Fibroblast of lung (primary cell): Measurements from ENCODE around the gene PAX2. TPM values are rescaled to one million over a fixed set of nuclear protein-coding genes. Genes with fewer than 3 reads are reported as not detected.
A peak's percentile ranks its signal among the peaks of the same experiment; 100 is the strongest.

Experiments
- DNase-seq, 2 donors: peaks; one replicate each; pipeline versions ENCODE4 v3.0.0 to v3.0.0-alpha.2; 2010; ENCODE audit warnings: low read depth in 2 of 2
- H2AFZ ChIP-seq: 2 replicates; pipeline ENCODE4 v1.5.1; 2012; ENCODE audit warnings: low read length, control low read depth, inconsistent platforms
- H3K27ac ChIP-seq: 2 replicates; pipeline ENCODE4 v1.5.1; 2011; ENCODE audit warnings: low read length, control low read depth; ENCODE audit not compliant: insufficient read depth
- H3K27me3 ChIP-seq: 2 replicates; pipeline ENCODE4 v1.5.1; 2011; ENCODE audit warnings: mild to moderate bottlenecking, low read length; ENCODE audit not compliant: control insufficient read depth, insufficient read depth
- H3K36me3 ChIP-seq: 2 replicates; pipeline ENCODE4 v1.5.1; 2011; ENCODE audit warnings: low read length; ENCODE audit not compliant: control insufficient read depth, insufficient read depth
- H3K4me1 ChIP-seq: 2 replicates; pipeline ENCODE4 v1.5.1; 2011; ENCODE audit warnings: low read length; ENCODE audit not compliant: control insufficient read depth, insufficient read depth; ENCODE audit errors: extremely low read depth
- H3K4me2 ChIP-seq: 2 replicates; pipeline ENCODE4 v1.5.1; 2011; ENCODE audit warnings: low read length, control low read depth; ENCODE audit not compliant: insufficient read depth; ENCODE audit errors: extremely low read depth
- H3K4me3 ChIP-seq, 4 experiments: fragments of 200-600 bp in 1 of 4; sonication (generic) in 1 of 4; replicated peaks in 1 of 4; 2 replicates each; pipeline ENCODE4 v1.5.1; 2011 to 2016; ENCODE audit warnings: low read length in 4 of 4, low read depth in 3 of 4, mild to moderate bottlenecking in 3 of 4, control low read depth in 2 of 4, inconsistent platforms in 1 of 4, mixed read lengths in 1 of 4; ENCODE audit not compliant: insufficient read depth in 1 of 4; ENCODE audit errors: control extremely low read depth in 1 of 4
- H3K79me2 ChIP-seq: 2 replicates; pipeline ENCODE4 v1.5.1; 2012; ENCODE audit warnings: mild to moderate bottlenecking, low read length, inconsistent platforms; ENCODE audit not compliant: control insufficient read depth, insufficient read depth
- H3K9ac ChIP-seq: 2 replicates; pipeline ENCODE4 v1.5.1; 2011; ENCODE audit warnings: mild to moderate bottlenecking, low read length, control low read depth; ENCODE audit not compliant: insufficient read depth
- H3K9me3 ChIP-seq: 2 replicates; pipeline ENCODE4 v1.5.1; 2012; ENCODE audit warnings: low read depth, low read length; ENCODE audit not compliant: control insufficient read depth, insufficient read depth
- H4K20me1 ChIP-seq: 2 replicates; pipeline ENCODE4 v1.5.1; 2011; ENCODE audit warnings: low read length; ENCODE audit not compliant: control insufficient read depth, insufficient read depth; ENCODE audit errors: extremely low read depth
- CTCF ChIP-seq, 2 donors: IDR thresholded peaks in 1 of 2; conservative IDR thresholded peaks in 1 of 2; 1 replicate in 1 of 2; 2 replicates in 1 of 2; pipeline ENCODE4 v1.5.1; 2011 to 2012; ENCODE audit warnings: low read length in 2 of 2, control low read depth in 1 of 2, inconsistent platforms in 1 of 2, low read depth in 1 of 2, mild to moderate bottlenecking in 1 of 2
- EZH2 ChIP-seq: IDR thresholded peaks from 2 replicates; pipeline ENCODE4 v1.5.1; 2012; ENCODE audit warnings: low read length, control low read depth, mild to moderate bottlenecking; ENCODE audit errors: missing control alignments
- polyA plus RNA-seq, 2 donors: library from polyadenylated mRNA; depleted of rRNA in 1 of 2; stranded (reverse) in 1 of 2; unstranded in 1 of 2; fragments of >200 nt; gene quantifications; 2 replicates each; pipeline ENCODE4 v1.2.1, GENCODE V29; 2011 to 2012; ENCODE audit warnings: missing spikeins in 1 of 2
- total RNA-seq: library from RNA; depleted of rRNA; stranded (reverse); fragments of >200 nt; gene quantifications from 2 replicates; pipeline ENCODE4 v1.2.1, GENCODE V29; 2014

Gene PAX2
- total and polyA plus RNA-seq, 2 donors (not counting 1 experiment from before 2014, with no cell fraction given): not detected

- Histone ChIP-seq H3K4me2 (no peak overlapping the region), H3K36me3 (no peaks in the 10 kb centered on the region), H4K20me1 (no peaks in the 10 kb centered on the region), H3K4me1 (no peaks in the 10 kb centered on the region), H3K27ac (no peak overlapping the region), H3K9ac (no peak overlapping the region), H3K9me3 (no peaks in the 10 kb centered on the region), H2AFZ (no peak overlapping the region), H3K79me2 (no peaks in the 10 kb centered on the region), H3K27me3 (peaks cover 22% of the 10 kb centered on the region), H3K4me3 (no peak overlapping the region)
- no peak for DNase-seq
- TF ChIP-seq CTCF (conservative IDR thresholded peaks at IDR 0.05 in 1 of 2, IDR thresholded peaks at IDR 0.05 in 1 of 2; ENCODE audit: low read depth in 1 of 2, low read length in 2 of 2) (no peak), EZH2 (no peak)
These were observed 124.0 kb downstream of the PAX2 start for GRCh38 chr10:100869399-100869798.

GRCh38 chr10:100872034-100872791 is 126.8 kb downstream of the PAX2 start:
- no peak overlapping the region for H3K4me3 ChIP-seq
- TF ChIP-seq EZH2 (no peak), CTCF (conservative IDR thresholded peaks at IDR 0.05 in 1 of 2, IDR thresholded peaks at IDR 0.05 in 1 of 2; ENCODE audit: low read depth in 1 of 2, low read length in 2 of 2) (peak; percentile 47 to 62)
- no peaks in the 10 kb centered on the region for H3K79me2 ChIP-seq
- H3K9me3 ChIP-seq: no peaks in the 10 kb centered on the region
- no peak overlapping the region for H3K9ac ChIP-seq
- H3K4me2 ChIP-seq: no peak overlapping the region
- no peaks in the 10 kb centered on the region for H3K4me1 ChIP-seq
- H3K36me3 ChIP-seq: no peaks in the 10 kb centered on the region
- no peak overlapping the region for H2AFZ ChIP-seq
- H4K20me1 ChIP-seq: no peaks in the 10 kb centered on the region
- H3K27ac ChIP-seq: no peak overlapping the region
- peaks cover 6% of the 10 kb centered on the region for H3K27me3 ChIP-seq
- peak; percentile 34 to 54 for DNase-seq

GRCh38 chr10:100873146-100873826 is 127.9 kb downstream of the PAX2 start:
- no peak overlapping the region for H3K4me3 ChIP-seq
- no peak overlapping the region for H3K9ac ChIP-seq
- peak in 1 of 2 donors; percentile 28 for DNase-seq
- no peaks in the 10 kb centered on the region for H3K79me2 ChIP-seq
- H3K27me3 ChIP-seq: peaks cover 2% of the 10 kb centered on the region
- no peaks in the 10 kb centered on the region for H3K4me1 ChIP-seq
- no peak overlapping the region for H3K27ac ChIP-seq
- no peak overlapping the region for H3K4me2 ChIP-seq
- no peaks in the 10 kb centered on the region for H4K20me1 ChIP-seq
- TF ChIP-seq EZH2: no peak
- no peak for TF ChIP-seq CTCF (conservative IDR thresholded peaks at IDR 0.05 in 1 of 2, IDR thresholded peaks at IDR 0.05 in 1 of 2; ENCODE audit: low read depth in 1 of 2, low read length in 2 of 2)
- H3K9me3 ChIP-seq: no peaks in the 10 kb centered on the region
- no peaks in the 10 kb centered on the region for H3K36me3 ChIP-seq
- no peak overlapping the region for H2AFZ ChIP-seq
